Activated naive CD4-positive, alpha-beta T cell treated with anti-CD3 and anti-CD28 coated beads, Interleukin-2, amount 10 ng/mL, durations not matched to agents 7 days and 5 days (primary cell): ENCODE measurements around the gene SLC26A1.

ENCODE experiments used
- CTCF ChIA-PET: fragments of 350-600 bp; sonication (Branson Sonifier 250); formaldehyde crosslinking; loops from one replicate; lab custom pipeline; 2021; ENCODE audit warnings: antibody characterized with exemption; lab: Charles Lee
- DNase-seq: peaks from one replicate; pipeline ENCODE4 v3.0.0-alpha.2; 2020
- H3K27ac Mint-ChIP-seq: one replicate; pipeline ENCODE4 v1.8.0; 2021; ENCODE audit warnings: mild to moderate bottlenecking, moderate library complexity, mixed read lengths
- H3K27me3 Mint-ChIP-seq: one replicate; pipeline ENCODE4 v1.8.0; 2021; ENCODE audit warnings: mild to moderate bottlenecking, mixed read lengths
- H3K36me3 Mint-ChIP-seq: one replicate; pipeline ENCODE4 v1.8.0; 2021; ENCODE audit warnings: mixed read lengths
- H3K4me1 Mint-ChIP-seq: one replicate; pipeline ENCODE4 v1.8.0; 2021; ENCODE audit warnings: mixed read lengths
- H3K4me3 Mint-ChIP-seq: one replicate; pipeline ENCODE4 v1.8.0; 2021; ENCODE audit warnings: mild to moderate bottlenecking, moderate library complexity, mixed read lengths
- H3K9me3 Mint-ChIP-seq: one replicate; pipeline ENCODE4 v1.8.0; 2021; ENCODE audit warnings: mixed read lengths

The SLC26A1 gene

GRCh38 chr4:1031956-1032795 is 39.0 kb upstream of the SLC26A1 start:
- DNase-seq: no peak
- CTCF ChIA-PET: no interaction called here
- Mint-ChIP-seq H3K27me3 (no peaks in the 10 kb centered on the region), H3K4me1 (no peaks in the 10 kb centered on the region), H3K4me3 (no peak overlapping the region), H3K36me3 (no peaks in the 10 kb centered on the region), H3K9me3 (no peaks in the 10 kb centered on the region), H3K27ac (no peak overlapping the region)

DNA sequence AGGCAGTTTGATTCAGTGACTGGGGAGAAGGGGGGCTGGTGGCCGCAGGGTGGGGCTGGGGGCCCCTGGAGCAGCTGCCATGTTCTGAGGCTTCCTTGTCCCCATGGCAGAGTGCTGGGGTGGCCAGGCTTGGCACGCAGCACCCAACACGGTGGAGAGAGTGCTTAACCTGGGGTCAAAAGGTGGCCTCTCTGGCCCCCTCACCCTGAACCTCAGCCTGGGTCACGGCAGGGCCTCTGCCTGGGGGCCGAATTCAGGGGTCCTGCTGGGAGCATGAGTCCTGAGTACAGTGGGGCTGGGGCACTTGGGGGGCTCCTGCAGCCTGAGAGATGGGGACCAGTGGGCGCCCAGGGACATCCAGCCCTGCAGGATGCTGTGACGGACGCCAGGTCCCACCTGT is 38.1 kb upstream of the SLC26A1 start:
- Mint-ChIP-seq H3K27me3 (no peaks in the 10 kb centered on the region), H3K27ac (no peak overlapping the region), H3K9me3 (no peaks in the 10 kb centered on the region), H3K4me1 (peaks cover 2% of the 10 kb centered on the region), H3K36me3 (no peaks in the 10 kb centered on the region), H3K4me3 (no peak overlapping the region)
- CTCF ChIA-PET: no interaction called here
- no peak for DNase-seq

DNA sequence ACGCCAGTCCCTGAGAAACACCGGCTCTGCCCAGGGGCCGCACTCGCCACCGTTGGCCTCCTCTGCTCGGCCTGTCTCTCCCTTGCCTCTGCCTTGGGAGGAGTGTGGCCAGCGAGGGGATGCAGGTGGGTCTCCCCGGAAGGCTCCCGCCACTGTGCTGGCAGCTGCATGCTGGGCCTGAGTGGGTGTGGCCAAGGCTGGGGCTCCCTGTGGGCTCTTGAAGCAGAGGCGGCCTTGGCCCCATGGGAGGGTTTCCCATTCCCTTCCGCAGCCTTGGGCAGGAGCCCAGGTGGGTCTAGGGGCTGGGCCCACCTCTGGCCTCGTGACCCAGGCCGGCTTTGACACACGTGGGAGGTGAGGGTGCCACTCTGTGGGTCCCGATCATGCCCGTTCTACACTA is 37.4 kb upstream of the SLC26A1 start:
- H3K4me3 Mint-ChIP-seq: no peak overlapping the region
- CTCF ChIA-PET: no interaction called here
- no peak for DNase-seq
- no peak overlapping the region for H3K27ac Mint-ChIP-seq
- H3K36me3 Mint-ChIP-seq: peaks cover under 1% of the 10 kb centered on the region
- H3K9me3 Mint-ChIP-seq: no peaks in the 10 kb centered on the region
- peaks cover 6% of the 10 kb centered on the region for H3K4me1 Mint-ChIP-seq
- no peaks in the 10 kb centered on the region for H3K27me3 Mint-ChIP-seq

GRCh38 chr4:1030031-1030430 is 36.8 kb upstream of the SLC26A1 start:
- Mint-ChIP-seq H3K9me3 (peaks cover 1% of the 10 kb centered on the region), H3K27ac (no peak overlapping the region), H3K4me1 (peaks cover 6% of the 10 kb centered on the region), H3K4me3 (no peak overlapping the region), H3K36me3 (peaks cover 6% of the 10 kb centered on the region), H3K27me3 (no peaks in the 10 kb centered on the region)
- CTCF ChIA-PET: no interaction called here
- no peak for DNase-seq

DNA sequence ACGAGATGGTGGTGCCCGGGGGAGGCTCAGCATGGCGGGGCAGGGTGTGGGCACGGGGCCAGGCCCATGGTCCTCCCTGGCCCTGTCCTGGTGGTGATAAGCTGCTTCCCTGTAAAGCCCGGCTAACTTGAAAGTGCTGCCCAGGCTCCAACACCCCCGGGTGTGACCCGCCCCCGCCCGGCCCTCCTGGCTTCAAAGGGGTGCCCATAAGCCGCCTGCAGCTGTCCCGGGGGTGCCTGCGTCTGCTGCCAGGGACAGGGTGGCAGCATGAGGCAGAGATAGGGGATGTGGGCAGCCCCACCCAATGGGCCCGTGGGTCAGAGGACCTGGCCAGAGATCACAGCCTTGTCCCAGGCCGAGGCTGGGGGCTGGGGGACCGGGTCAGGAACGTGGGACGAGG is 36.3 kb upstream of the SLC26A1 start:
- peaks cover 1% of the 10 kb centered on the region for H3K9me3 Mint-ChIP-seq
- no peak overlapping the region for H3K4me3 Mint-ChIP-seq
- H3K27me3 Mint-ChIP-seq: no peaks in the 10 kb centered on the region
- H3K4me1 Mint-ChIP-seq: peaks cover 6% of the 10 kb centered on the region
- no peak overlapping the region for H3K27ac Mint-ChIP-seq
- CTCF ChIA-PET: no interaction called here
- H3K36me3 Mint-ChIP-seq: peaks cover 7% of the 10 kb centered on the region
- no peak for DNase-seq

- peaks cover 6% of the 10 kb centered on the region for H3K4me1 Mint-ChIP-seq
- DNase-seq: no peak
- H3K27ac Mint-ChIP-seq: no peak overlapping the region
Observed at GRCh38 chr4:1028574-1029220, 35.5 kb upstream of the SLC26A1 start.

DNA sequence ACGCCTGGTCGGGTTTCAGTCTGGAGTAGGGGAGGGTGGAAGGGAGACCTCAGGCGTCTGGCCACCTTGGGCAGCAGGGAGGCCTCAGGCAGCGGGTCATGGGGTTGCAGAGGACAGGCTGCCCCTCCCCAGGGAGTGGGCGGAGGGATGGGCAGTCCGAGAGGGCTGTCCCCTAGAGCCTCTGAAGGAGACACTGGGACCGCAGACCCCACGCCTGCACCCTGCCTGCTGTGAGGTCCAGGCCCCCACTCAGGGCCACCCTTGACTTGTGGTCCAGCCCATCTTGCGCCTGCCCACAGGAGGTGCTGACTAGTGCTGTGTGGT is 34.7 kb upstream of the SLC26A1 start:
- DNase-seq: no peak
- no peak overlapping the region for H3K4me3 Mint-ChIP-seq
- peaks cover 7% of the 10 kb centered on the region for H3K36me3 Mint-ChIP-seq
- no peaks in the 10 kb centered on the region for H3K27me3 Mint-ChIP-seq
- peaks cover 6% of the 10 kb centered on the region for H3K4me1 Mint-ChIP-seq
- H3K27ac Mint-ChIP-seq: no peak overlapping the region
- CTCF ChIA-PET: no interaction called here
- H3K9me3 Mint-ChIP-seq: peaks cover 1% of the 10 kb centered on the region

More at GRCh38 chr4:1028574-1029220, 35.5 kb upstream of the SLC26A1 start:
- no peak overlapping the region for H3K4me3 Mint-ChIP-seq
- peaks cover 7% of the 10 kb centered on the region for H3K36me3 Mint-ChIP-seq
- H3K27me3 Mint-ChIP-seq: no peaks in the 10 kb centered on the region
- CTCF ChIA-PET: no interaction called here
- peaks cover 1% of the 10 kb centered on the region for H3K9me3 Mint-ChIP-seq

- no peak for DNase-seq
- peaks cover 6% of the 10 kb centered on the region for H3K4me1 Mint-ChIP-seq
- H3K4me3 Mint-ChIP-seq: no peak overlapping the region
- H3K36me3 Mint-ChIP-seq: peaks cover 7% of the 10 kb centered on the region
- no peak overlapping the region for H3K27ac Mint-ChIP-seq
- CTCF ChIA-PET: no interaction called here
- no peaks in the 10 kb centered on the region for H3K27me3 Mint-ChIP-seq
- peaks cover 1% of the 10 kb centered on the region for H3K9me3 Mint-ChIP-seq
Observed at GRCh38 chr4:1027219-1027914, 34.2 kb upstream of the SLC26A1 start.

DNA sequence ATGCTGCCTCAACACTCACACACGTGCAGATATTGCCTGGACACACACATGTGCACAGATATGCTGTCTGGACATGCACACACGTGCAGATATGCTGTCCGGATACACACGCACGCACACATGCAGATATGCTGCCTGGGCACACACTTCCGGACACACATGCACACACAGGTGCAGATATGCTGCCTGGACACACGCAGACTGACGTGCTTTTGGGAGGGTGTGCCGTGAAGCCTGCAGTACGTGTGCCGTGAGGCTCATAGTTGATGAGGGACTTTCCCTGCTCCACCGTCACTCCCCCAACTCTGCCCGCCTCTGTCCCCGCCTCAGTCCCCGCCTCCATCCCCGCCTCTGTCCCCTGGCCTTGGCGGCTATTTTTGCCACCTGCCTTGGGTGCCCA is 32.9 kb upstream of the SLC26A1 start:
- H3K9me3 Mint-ChIP-seq: peaks cover 1% of the 10 kb centered on the region
- peaks cover 6% of the 10 kb centered on the region for H3K4me1 Mint-ChIP-seq
- DNase-seq: peak; percentile 50
- H3K4me3 Mint-ChIP-seq: no peak overlapping the region
- no peaks in the 10 kb centered on the region for H3K27me3 Mint-ChIP-seq
- peaks cover 7% of the 10 kb centered on the region for H3K36me3 Mint-ChIP-seq
- H3K27ac Mint-ChIP-seq: no peak overlapping the region
- CTCF ChIA-PET: no interaction called here

DNA sequence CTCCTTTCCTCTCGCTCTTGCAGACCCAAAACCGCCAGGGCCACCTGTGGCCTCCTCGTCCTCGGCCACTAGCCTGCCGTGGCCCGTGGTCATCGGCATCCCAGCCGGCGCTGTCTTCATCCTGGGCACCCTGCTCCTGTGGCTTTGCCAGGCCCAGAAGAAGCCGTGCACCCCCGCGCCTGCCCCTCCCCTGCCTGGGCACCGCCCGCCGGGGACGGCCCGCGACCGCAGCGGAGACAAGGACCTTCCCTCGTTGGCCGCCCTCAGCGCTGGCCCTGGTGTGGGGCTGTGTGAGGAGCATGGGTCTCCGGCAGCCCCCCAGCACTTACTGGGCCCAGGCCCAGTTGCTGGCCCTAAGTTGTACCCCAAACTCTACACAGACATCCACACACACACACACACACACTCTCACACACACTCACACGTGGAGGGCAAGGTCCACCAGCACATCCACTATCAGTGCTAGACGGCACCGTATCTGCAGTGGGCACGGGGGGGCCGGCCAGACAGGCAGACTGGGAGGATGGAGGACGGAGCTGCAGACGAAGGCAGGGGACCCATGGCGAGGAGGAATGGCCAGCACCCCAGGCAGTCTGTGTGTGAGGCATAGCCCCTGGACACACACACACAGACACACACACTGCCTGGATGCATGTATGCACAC is 31.8 kb upstream of the SLC26A1 start:
- Mint-ChIP-seq H3K27me3 (no peaks in the 10 kb centered on the region), H3K36me3 (peaks cover 7% of the 10 kb centered on the region), H3K27ac (peak overlapping the region; percentile 55), H3K4me1 (peaks cover 8% of the 10 kb centered on the region), H3K4me3 (no peak overlapping the region), H3K9me3 (peaks cover 1% of the 10 kb centered on the region)
- CTCF ChIA-PET: no interaction called here
- DNase-seq: no peak

DNA sequence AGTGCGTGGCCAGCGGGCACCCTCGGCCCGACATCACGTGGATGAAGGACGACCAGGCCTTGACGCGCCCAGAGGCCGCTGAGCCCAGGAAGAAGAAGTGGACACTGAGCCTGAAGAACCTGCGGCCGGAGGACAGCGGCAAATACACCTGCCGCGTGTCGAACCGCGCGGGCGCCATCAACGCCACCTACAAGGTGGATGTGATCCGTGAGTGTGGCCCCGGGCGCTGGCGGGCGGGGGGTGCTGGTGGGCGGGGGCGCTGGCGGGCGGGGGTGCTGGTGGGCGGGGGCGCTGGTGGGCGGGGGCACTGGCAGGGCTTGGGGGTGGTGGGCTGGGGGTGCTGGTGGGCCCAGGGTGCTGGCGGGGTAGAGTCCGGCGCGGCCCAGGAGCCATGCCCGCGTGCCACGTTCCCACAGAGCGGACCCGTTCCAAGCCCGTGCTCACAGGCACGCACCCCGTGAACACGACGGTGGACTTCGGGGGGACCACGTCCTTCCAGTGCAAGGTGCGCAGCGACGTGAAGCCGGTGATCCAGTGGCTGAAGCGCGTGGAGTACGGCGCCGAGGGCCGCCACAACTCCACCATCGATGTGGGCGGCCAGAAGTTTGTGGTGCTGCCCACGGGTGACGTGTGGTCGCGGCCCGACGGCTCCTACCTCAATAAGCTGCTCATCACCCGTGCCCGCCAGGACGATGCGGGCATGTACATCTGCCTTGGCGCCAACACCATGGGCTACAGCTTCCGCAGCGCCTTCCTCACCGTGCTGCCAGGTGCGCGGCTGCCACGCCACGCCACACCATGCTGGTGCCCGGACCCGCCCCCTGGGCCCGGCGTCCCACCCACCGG is 30.9 kb upstream of the SLC26A1 start:
- Mint-ChIP-seq H3K4me3 (no peak overlapping the region), H3K36me3 (peaks cover 7% of the 10 kb centered on the region), H3K27me3 (no peaks in the 10 kb centered on the region), H3K9me3 (peaks cover 1% of the 10 kb centered on the region), H3K4me1 (peaks cover 10% of the 10 kb centered on the region), H3K27ac (no peak overlapping the region)
- DNase-seq: no peak
- CTCF ChIA-PET: no interaction called here

GRCh38 chr4:1023075-1023640 is 30.0 kb upstream of the SLC26A1 start:
- Mint-ChIP-seq H3K4me1 (peaks cover 10% of the 10 kb centered on the region), H3K27ac (no peak overlapping the region), H3K36me3 (peaks cover 7% of the 10 kb centered on the region), H3K9me3 (peaks cover 1% of the 10 kb centered on the region), H3K27me3 (no peaks in the 10 kb centered on the region), H3K4me3 (no peak overlapping the region)
- DNase-seq: no peak
- CTCF ChIA-PET: no interaction called here

- Mint-ChIP-seq H3K4me1 (peaks cover 10% of the 10 kb centered on the region), H3K36me3 (peaks cover 7% of the 10 kb centered on the region), H3K9me3 (peaks cover 1% of the 10 kb centered on the region), H3K4me3 (no peak overlapping the region), H3K27me3 (no peaks in the 10 kb centered on the region), H3K27ac (no peak overlapping the region)
- CTCF ChIA-PET: no interaction called here
- no peak for DNase-seq
Observed at GRCh38 chr4:1022739-1023066, 29.5 kb upstream of the SLC26A1 start.
